GM12875 (cell line): ENCODE measurements around the gene ATF7.

Source experiments
- H3K4me3 ChIP-seq: one replicate; pipeline ENCODE4 v1.5.1; 2011; ENCODE audit warnings: low read depth, low read length, control low read depth
- TF ChIP-seq, protein P1 (sequence below): IDR thresholded peaks from 2 replicates; pipeline ENCODE4 v1.5.1; 2011; ENCODE audit warnings: low read depth, mild to moderate bottlenecking, control low read depth, inconsistent platforms, low read length, moderate library complexity, borderline replicate concordance; ENCODE audit not compliant: insufficient read depth

The ATF7 gene

DNA sequence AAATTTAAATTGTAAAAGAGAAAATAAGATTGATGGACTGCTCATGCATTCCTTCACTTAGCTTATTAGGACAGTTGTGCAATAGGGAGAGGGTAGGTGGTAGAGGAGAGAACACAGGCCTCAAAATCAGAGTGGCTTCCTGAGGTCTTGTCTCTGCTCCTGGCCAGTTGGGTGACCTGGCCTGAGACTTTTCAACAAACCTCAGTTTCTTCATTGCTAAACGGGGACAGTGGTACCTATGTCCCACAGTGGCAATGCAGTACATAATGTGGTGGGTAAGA, 129.5 kb downstream of the ATF7 start:
- TF ChIP-seq, protein P1, sequence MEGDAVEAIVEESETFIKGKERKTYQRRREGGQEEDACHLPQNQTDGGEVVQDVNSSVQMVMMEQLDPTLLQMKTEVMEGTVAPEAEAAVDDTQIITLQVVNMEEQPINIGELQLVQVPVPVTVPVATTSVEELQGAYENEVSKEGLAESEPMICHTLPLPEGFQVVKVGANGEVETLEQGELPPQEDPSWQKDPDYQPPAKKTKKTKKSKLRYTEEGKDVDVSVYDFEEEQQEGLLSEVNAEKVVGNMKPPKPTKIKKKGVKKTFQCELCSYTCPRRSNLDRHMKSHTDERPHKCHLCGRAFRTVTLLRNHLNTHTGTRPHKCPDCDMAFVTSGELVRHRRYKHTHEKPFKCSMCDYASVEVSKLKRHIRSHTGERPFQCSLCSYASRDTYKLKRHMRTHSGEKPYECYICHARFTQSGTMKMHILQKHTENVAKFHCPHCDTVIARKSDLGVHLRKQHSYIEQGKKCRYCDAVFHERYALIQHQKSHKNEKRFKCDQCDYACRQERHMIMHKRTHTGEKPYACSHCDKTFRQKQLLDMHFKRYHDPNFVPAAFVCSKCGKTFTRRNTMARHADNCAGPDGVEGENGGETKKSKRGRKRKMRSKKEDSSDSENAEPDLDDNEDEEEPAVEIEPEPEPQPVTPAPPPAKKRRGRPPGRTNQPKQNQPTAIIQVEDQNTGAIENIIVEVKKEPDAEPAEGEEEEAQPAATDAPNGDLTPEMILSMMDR: no peak

DNA sequence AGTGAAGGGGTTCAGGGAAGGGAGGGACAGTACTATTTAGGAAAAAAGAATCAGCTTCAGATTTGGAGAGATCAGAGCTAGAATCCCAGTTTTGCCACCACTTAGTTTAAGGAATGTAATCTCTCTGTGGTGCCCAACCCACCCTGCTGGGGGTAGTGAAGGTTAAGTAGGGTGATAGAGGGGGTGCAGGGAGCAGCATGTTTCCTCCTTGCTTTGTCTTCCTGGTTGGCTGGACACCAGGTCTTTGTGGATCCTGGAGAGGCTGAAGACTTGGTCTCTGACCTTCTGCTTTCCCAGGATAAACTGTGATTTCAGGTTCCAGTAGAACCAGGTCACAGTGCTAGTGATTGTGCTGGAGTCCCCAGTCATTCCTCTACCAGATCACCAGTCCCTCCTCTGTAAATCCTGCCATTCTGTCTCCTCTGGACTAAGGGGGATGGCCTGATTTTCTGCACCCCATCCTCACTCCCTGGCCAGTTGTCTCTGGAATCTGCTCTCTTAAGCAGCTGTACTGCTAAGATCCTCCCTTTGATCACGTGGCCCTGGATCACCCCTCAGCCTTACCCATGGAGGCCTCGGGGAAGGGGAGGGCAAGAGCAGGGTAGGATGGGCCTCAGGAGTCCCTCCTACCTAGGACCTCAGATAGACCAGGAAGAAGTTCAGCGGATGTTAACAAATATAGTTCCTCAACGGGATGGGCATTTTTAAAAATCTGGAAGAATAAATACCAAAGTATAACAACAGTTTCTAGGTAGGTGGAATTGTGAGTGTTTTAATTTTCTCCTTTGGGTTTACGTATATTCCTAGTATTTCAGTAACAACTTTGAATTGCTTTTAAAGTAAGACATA, 130.1 kb downstream of the ATF7 start:
- no peak overlapping the region for H3K4me3 ChIP-seq
- TF ChIP-seq, protein P1: no peak

More for the DNA sequence above, 129.5 kb downstream of the ATF7 start:
- H3K4me3 ChIP-seq: no peak overlapping the region

DNA sequence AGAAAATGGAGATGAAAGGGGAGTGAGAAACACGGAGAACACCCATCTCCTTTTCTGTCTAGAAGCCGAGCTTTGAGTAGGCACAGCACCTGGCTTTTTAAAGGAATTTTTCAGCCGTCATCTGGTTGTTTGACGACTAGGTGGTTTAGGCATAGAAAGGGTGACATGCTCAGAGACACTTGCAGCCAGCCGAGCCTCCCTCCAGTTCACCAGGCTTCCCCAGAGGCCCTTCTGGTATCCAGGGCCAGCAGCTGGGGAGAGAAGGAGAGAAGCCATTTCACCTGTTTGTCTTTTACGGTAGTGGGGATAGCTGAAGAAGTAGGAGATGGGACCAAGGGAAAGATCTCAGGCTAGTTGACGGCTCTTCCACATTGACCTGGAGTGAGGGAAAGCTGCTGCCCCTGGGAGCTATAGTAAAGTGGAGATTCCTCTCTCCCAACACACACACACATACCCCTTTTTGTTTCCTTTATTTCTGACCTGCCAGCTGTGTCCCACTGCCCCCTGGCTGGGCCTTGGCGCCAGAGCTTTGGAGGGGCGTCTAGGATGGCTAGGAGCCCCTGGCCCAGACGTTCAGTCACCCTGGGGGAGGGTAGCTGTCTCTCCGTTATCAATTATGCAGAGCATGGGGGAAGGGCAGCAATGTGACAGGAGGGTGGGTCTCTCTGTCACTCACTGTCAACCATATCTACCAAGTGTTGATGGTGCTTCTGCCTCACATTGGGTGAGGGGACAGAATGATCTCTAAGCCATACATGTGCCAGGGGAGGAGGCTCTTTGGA, 132.4 kb downstream of the ATF7 start:
- H3K4me3 ChIP-seq: peak overlapping the region; percentile 49
- TF ChIP-seq, protein P1: no peak

DNA sequence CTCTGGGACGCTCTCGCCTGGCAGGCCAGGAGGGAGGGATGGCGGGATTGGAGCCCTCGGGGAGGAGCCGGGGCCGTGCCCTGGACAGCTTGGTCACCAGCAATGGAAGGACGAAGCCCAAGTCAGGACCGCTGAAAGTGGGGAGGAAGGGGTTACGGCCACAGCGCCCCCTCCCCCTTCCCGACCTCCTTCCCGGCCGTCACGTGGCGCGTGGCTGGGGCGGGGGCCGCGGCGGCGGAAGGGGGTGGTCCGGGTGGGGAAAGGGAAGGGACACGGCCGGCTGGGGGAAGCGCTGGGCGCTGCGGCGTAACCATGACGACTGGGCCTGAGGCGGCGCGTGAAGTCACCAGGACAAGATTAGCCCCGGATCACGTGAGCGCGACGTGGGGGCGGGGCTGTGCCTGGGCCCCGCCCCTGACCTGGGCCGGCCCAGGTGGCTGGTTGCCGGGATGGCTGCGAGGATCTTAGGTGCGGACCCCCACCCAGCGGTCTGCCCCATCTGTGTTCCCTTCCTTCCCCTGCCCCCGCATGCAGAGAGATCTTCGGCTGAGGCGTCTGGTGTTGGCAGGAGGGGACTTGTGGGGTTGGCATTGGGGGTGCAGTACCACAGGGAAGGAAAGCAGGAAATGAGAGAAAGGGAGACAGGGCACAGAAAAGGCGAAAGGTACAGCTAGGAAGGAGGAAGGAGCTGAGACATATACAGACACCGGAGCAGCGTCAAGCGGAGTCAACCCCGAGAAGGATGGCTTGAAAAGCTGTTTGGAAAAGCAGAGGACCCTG, 133.2 kb downstream of the ATF7 start:
- TF ChIP-seq, protein P1: no peak
- peak overlapping the region; percentile 49 for H3K4me3 ChIP-seq

DNA sequence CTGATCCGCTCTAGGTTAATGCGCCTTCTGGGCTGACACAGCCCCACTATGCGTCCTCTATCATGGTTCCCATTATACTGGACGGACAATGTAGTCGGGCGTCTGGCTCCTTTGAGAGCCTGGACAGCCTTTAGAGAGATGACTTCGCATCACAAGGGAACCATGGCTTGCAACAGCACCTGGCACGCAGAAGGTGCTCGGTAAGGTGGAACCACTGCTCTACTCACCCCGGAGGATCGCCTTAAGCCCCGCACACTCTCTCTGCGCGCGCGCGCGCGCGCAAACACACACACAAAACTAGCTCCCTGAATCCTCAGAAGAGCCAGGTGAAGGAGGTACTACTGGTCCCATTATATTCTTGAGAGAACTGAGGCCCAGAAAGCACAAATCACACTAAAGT, 134.0 kb downstream of the ATF7 start:
- TF ChIP-seq, protein P1: no peak
- H3K4me3 ChIP-seq: no peak overlapping the region

DNA sequence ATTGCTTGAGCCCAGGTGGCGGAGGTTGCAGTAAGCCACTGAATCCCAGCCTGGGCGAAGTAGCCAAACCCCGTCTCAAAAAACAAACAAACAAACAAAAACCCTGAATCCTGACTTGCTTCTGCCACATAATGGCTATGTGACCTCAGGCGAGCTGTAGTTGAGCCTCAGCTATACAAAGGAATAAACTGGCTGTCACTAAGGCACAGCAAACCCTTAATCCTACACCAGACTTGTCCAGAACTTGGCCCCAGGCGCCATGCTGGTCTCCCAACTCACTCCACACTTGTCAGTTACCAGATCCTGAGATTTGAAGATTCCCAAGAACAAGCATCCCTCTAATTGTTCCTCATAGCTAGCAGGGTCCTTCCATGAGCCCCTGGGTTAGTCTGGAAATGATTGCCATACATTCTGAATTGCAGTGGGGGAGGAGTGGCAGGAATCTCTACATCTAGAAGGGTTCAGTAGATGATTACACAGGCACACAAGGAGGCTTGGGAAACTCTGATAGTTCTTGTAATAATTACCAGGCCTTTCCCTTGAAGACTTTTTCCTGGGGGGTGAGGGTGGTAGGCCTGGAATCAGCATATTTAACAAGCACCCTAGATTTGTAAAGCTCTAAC, 136.8 kb downstream of the ATF7 start:
- H3K4me3 ChIP-seq: no peak overlapping the region
- TF ChIP-seq, protein P1: no peak
